Measurements from ENCODE around the gene PPP1CB.
"Not testable (repeated sequence)": the region's sequence is repeated elsewhere in the genome, so short reads cannot be mapped to it uniquely, and the experiment has no call there.

PPP1CB gene

GRCh38 chr2:28768422-28768821 lies 16.8 kb downstream of the PPP1CB start:
- no peak for DNase-seq (ENCODE audit: low read depth)
- H3K4me3 ChIP-seq (ENCODE audit: low read depth, low read length): no peak overlapping the region

GRCh38 chr2:28768952-28769351 lies 17.3 kb downstream of the PPP1CB start:
- H3K4me3 ChIP-seq (ENCODE audit: low read depth, low read length): no peak overlapping the region
- no peak for DNase-seq (ENCODE audit: low read depth)

DNA sequence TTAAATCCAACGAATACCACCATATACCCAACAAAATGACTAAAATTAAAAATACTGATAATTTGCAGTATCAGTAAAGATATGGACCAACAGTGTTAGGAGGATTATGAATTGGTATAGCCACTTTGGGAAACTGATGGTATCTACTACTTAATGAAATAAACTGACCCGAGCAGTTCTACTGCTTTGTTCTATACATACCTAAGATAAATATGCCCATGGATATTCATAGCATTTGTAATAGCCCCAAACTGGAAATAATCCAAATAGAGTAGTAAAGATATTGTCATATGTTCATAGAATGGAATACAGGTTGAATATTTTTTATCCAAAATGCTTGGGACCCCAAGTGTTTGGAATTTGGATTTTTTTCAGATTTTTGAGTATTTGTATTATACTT lies 20.7 kb downstream of the PPP1CB start:
- H3K4me3 ChIP-seq (ENCODE audit: low read depth, low read length): no peak overlapping the region
- no peak for DNase-seq (ENCODE audit: low read depth)

GRCh38 chr2:28776471-28776870 lies 24.8 kb downstream of the PPP1CB start:
- no peak overlapping the region for H3K4me3 ChIP-seq (ENCODE audit: low read depth, low read length)
- DNase-seq (ENCODE audit: low read depth): no peak

- H3K4me3 ChIP-seq (ENCODE audit: low read depth, low read length): no peak overlapping the region
- DNase-seq (ENCODE audit: low read depth): no peak
Measured at GRCh38 chr2:28778392-28778791, 26.8 kb downstream of the PPP1CB start.

DNA sequence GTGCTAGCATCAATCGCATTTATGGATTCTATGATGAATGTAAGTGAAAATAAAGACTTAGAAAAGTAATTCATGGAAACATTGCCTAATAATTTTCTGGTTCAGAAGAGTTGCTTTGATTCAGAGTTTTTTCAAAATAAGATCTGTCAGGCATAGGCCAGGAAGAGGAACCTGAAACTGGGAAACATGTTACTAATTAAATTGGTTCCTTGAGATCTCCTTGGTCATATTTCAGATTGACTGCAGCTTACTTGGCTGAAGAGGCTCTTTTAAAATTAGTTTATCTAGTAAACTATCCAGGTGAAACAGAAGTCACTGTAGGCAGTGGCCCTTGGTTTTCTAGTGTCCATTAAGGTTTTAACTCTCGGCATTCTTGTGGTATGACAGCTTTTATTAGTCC lies 27.4 kb downstream of the PPP1CB start:
- no peak for DNase-seq (ENCODE audit: low read depth)
- H3K4me3 ChIP-seq (ENCODE audit: low read depth, low read length): no peak overlapping the region

GRCh38 chr2:28780496-28780895 lies 28.9 kb downstream of the PPP1CB start:
- DNase-seq (ENCODE audit: low read depth): no peak
- no peak overlapping the region for H3K4me3 ChIP-seq (ENCODE audit: low read depth, low read length)

DNA sequence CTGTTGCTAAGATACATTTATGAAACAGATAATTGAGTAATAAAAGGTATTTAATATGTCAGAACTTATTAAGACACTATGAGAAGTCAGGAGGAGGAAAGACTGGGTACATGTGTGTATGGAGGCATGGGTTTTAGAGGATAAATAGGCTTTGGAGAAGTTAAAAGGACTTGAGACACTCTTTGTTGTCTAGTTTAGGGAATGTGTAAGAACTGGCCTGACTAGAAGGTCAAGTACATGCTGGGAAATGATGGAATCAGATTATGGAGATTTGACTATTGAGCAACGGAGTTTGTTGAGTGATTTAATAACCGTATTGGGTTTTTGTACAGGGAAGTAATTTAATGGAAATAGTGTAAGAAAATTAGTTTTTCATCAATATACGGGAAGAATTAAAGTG lies 30.8 kb downstream of the PPP1CB start:
- H3K4me3 ChIP-seq (ENCODE audit: low read depth, low read length): no peak overlapping the region
- DNase-seq (ENCODE audit: low read depth): no peak

DNA sequence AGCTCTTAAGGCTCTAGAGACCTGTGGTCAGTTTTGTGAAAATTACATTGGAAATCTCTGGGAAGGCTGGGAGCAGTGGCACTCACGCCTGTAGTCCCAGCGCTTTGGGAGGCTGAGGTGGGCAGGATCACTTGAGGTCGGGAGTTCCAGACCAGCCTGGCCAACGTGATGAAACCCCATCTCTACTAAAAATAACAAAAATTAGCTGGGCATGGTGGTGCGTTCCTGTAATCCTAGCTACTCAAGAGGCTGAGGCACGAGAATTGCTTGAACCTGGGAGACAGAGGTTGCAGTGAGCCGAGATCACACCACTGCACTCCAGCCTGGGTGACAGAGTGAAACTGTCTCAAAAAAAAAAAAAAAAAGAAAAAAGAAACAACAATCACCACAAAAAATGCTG lies 32.9 kb downstream of the PPP1CB start:
- DNase-seq (ENCODE audit: low read depth); H3K4me3 ChIP-seq (ENCODE audit: low read depth, low read length): not testable (repeated sequence)

DNA sequence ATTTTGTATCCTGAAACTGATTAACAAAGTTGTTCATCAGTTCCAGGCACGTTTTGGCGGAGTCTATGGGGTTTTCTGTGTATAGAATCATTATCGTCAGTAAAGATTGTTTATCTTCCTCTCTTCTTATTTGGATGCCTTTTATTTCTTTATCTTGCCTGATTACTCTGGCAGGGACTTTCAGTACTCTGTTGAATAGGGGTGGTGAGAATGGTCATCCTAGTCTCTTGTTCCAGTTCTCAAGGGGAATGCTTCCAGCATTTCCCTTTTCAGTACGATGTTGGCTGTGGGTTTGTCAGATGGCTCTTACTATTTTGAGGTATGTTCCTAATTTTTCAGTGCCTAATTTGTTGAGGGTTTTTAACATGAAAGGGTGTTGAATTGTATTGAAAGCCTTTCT lies 45.0 kb downstream of the PPP1CB start:
- DNase-seq (ENCODE audit: low read depth): no peak
- H3K4me3 ChIP-seq (ENCODE audit: low read depth, low read length): no peak overlapping the region

- H3K4me3 ChIP-seq (ENCODE audit: low read depth, low read length): no peak overlapping the region
- no peak for DNase-seq (ENCODE audit: low read depth)
Measured at GRCh38 chr2:28801726-28802125, 50.1 kb downstream of the PPP1CB start.

GRCh38 chr2:28802975-28803429 lies 51.4 kb downstream of the PPP1CB start:
- H3K4me3 ChIP-seq (ENCODE audit: low read depth, low read length): no peak overlapping the region
- no peak for DNase-seq (ENCODE audit: low read depth)

DNA sequence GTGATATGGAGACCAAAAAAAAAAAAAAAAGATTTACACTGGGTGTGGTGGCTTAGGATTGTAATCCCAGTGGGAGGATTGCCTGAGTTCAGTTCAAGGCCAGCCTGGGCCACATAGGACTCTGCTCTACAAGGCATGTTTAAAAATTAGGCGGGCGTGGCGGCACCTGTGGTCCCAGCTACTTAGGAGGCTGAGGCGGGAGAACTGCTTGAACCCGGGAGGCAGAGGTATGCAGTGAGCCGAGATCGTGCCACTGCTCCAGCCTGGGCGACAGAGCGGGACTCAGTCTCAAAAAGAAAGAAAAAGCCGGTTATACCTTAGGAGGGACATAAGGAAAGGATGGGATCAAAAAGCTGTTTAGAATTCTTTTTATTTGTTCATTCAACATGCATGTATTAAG lies 58.3 kb downstream of the PPP1CB start:
- DNase-seq (ENCODE audit: low read depth): no peak
- H3K4me3 ChIP-seq (ENCODE audit: low read depth, low read length): peak overlapping the region; percentile 54

- peak; percentile 31 for DNase-seq (ENCODE audit: low read depth)
Measured at GRCh38 chr2:28810384-28811285, 59.0 kb downstream of the PPP1CB start, which contains the start of gene SPDYA. Gene SPDYA (plus strand): TSS chr2:28810834. CDS start chr2:28816015, 5,181 bp downstream.

DNA sequence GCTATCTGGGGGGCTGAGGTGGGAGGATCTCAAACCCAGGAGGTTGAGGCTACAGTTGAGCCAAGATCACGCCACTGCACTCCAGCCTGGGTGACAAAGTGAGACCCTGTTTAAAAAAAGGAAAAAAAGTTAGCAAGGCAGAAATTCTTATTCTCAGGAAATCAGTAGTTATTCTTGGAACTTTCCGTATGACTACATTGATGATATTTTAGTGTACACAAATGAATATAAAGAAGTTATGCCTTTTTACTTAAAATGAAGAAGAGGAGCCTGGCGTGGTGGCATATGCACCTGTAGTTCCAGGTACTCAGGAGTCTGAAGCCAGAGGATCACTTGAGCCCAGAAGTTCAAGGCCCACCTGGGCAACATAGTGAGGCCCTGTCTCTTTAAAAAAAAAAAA lies 66.4 kb downstream of the PPP1CB start:
- DNase-seq (ENCODE audit: low read depth): no peak
- no peak overlapping the region for H3K4me3 ChIP-seq (ENCODE audit: low read depth, low read length)

More at GRCh38 chr2:28810384-28811285, 59.0 kb downstream of the PPP1CB start, which contains the start of gene SPDYA:
- peak within 1 kb of the TSS; percentile 54 for H3K4me3 ChIP-seq (ENCODE audit: low read depth, low read length)

- no peak overlapping the region for H3K4me3 ChIP-seq (ENCODE audit: low read depth, low read length)
- no peak for DNase-seq (ENCODE audit: low read depth)
Measured at GRCh38 chr2:28821295-28821958, 69.8 kb downstream of the PPP1CB start.

DNA sequence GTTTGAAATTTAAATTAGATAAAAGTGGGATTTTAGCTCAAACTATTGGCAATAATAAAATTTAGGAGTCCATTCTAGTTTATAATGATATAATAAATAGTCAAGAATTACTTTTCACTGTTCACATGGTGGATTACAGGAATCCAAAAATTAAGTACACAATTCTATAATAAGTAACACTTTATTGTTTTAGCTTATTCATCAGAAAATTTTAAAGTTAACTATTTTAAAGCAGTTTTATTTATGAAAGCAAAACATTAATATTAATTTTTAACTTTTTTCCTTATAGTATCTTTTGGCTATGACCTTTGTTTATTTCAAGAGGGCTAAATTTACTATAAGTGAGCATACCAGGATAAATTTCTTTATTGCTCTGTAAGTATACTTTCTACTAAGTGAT lies 70.4 kb downstream of the PPP1CB start:
- no peak for DNase-seq (ENCODE audit: low read depth)
- no peak overlapping the region for H3K4me3 ChIP-seq (ENCODE audit: low read depth, low read length)

DNA sequence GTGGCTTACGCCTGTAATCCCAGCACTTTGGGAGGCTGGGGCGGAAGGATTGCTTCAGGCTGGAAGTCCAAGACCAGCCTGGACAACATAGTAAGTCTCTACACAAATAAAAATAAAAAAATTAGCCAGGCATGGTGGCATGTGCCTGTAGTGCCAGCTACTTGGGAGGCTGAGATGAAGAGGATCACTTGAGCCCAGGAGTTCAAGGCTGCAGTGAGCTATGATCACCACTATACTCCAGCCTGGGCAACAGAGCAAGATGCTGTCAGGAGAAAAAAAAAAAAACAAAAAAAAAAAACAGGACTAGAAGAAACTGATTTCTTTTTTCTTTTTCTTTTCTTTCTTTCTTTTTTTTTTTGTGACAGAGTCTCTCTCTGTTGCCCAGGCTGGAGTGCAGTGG lies 72.6 kb downstream of the PPP1CB start:
- DNase-seq (ENCODE audit: low read depth): no peak
- H3K4me3 ChIP-seq (ENCODE audit: low read depth, low read length): no peak overlapping the region

GRCh38 chr2:28824870-28825269 lies 73.2 kb downstream of the PPP1CB start:
- DNase-seq (ENCODE audit: low read depth): no peak
- no peak overlapping the region for H3K4me3 ChIP-seq (ENCODE audit: low read depth, low read length)

GRCh38 chr2:28828382-28828781 lies 76.8 kb downstream of the PPP1CB start:
- no peak overlapping the region for H3K4me3 ChIP-seq (ENCODE audit: low read depth, low read length)

More at GRCh38 chr2:28828382-28828781, 76.8 kb downstream of the PPP1CB start:
- no peak for DNase-seq (ENCODE audit: low read depth)
